K562 (cell line): Measurements from ENCODE around the gene TMEM135.

Experiments used
- TAF1 ChIP-seq: IDR thresholded peaks from 2 replicates; pipeline ENCODE4 v1.6.1; 2011; ENCODE audit warnings: mild to moderate bottlenecking, low read length, moderate library complexity; ENCODE audit not compliant: insufficient read depth, control insufficient read depth, severe bottlenecking; ENCODE audit errors: extremely low read depth
- ZZZ3 ChIP-seq: fragments of 450-650 bp; IDR thresholded peaks from 2 replicates; pipeline ENCODE4 v1.6.1; 2016; ENCODE audit warnings: antibody characterized with exemption, mild to moderate bottlenecking, moderate library complexity
- TF ChIP-seq, protein P1 (sequence below): fragments of 450-650 bp; IDR thresholded peaks from one replicate; pipeline ENCODE4 v1.6.1; 2018; ENCODE audit warnings: mild to moderate bottlenecking, moderate library complexity; ENCODE audit not compliant: partially characterized antibody

DNA sequence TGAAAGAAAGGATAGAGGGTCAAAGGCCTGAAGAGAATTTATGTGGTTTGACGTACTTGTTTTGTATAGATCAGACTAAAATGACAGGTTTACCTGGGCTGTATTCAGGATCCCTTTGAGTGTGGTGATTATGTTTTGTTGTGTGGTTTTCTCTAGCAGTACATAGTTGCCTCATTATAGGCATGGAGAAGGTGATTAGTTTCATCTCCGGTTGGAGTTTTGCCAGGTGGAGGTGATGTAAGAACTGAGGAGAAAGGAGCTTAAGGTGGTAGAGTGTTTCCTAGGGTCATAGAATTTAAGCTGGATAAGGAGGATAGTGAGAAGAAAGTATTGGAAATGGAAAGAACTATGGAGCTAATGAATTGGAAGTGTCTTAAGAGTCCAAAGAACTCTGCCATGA lies 229.0 kb downstream of the TMEM135 start:
- no peak for TF ChIP-seq ZZZ3
- TF ChIP-seq, protein P1, sequence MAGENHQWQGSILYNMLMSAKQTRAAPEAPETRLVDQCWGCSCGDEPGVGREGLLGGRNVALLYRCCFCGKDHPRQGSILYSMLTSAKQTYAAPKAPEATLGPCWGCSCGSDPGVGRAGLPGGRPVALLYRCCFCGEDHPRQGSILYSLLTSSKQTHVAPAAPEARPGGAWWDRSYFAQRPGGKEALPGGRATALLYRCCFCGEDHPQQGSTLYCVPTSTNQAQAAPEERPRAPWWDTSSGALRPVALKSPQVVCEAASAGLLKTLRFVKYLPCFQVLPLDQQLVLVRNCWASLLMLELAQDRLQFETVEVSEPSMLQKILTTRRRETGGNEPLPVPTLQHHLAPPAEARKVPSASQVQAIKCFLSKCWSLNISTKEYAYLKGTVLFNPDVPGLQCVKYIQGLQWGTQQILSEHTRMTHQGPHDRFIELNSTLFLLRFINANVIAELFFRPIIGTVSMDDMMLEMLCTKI, result no peak
- no peak for TF ChIP-seq TAF1
